Mucosa of descending colon (tissue), 3 donors: Measurements from ENCODE around the gene HS6ST2. TPM values are rescaled to one million over a fixed set of nuclear protein-coding genes. Genes with fewer than 3 reads are reported as not detected.

ENCODE experiments used
- ATAC-seq: fragments of 200-7000 bp; cut with Tn5 transposase; one replicate; pipeline ENCODE4 v1.9.1; 2020; ENCODE audit warnings: mild to moderate bottlenecking, moderate library complexity
- DNase-seq, 3 donors: peaks; one replicate each; pipeline ENCODE4 v3.0.0-alpha.2; 2020
- H3K36me3 ChIP-seq: fragments of 200-600 bp; one replicate; pipeline ENCODE4 v1.8.0; 2021; ENCODE audit warnings: low read depth, mild to moderate bottlenecking
- H3K4me1 ChIP-seq: fragments of 200-600 bp; one replicate; pipeline ENCODE4 v1.8.0; 2021; ENCODE audit warnings: low read depth, mild to moderate bottlenecking
- H3K4me3 ChIP-seq: fragments of 200-600 bp; one replicate; pipeline ENCODE4 v1.8.0; 2021; ENCODE audit warnings: mild to moderate bottlenecking
- H3K9me3 ChIP-seq: fragments of 200-600 bp; one replicate; pipeline ENCODE4 v1.8.0; 2021; ENCODE audit warnings: mild to moderate bottlenecking
- intact Hi-C, 2 donors: fragments of 100-400 bp; cut with DNase I in 1 of 2; cut with micrococcal nuclease in 1 of 2; formaldehyde crosslinking; loops; one replicate each; pipeline versions ENCODE4 v1.11.0 to v1.11.1; 2022; cut with DNase I, micrococcal nuclease
- total RNA-seq, 3 donors: library from RNA; stranded (reverse); fragmentation: NEBNext Ultra II Directional in 2 of 3; extraction: Animal tissue kit (Norgen Biotek cat#: 25700) in 2 of 3; gene quantifications; one replicate each; pipeline versions ENCODE4 v1.2.1 to v1.2.4, GENCODE V29; 2021 to 2023
- TF ChIP-seq, protein P1 (sequence below): fragments of 200-600 bp; IDR thresholded peaks from one replicate; pipeline ENCODE4 v1.8.0; 2022; ENCODE audit warnings: antibody characterized with exemption, mild to moderate bottlenecking
- donor health status: DM: no; HTN: no; CAD: no; lungs with moderate emphysema.
- donor health status: DM: no; HTN: no; CAD: no.
- donor health status: DM: no; HTN: yes; CAD: no.

Gene HS6ST2
- total RNA-seq, 3 donors from 2014 or later = 0.38 to 1.5 (median 0.52) TPM

DNA sequence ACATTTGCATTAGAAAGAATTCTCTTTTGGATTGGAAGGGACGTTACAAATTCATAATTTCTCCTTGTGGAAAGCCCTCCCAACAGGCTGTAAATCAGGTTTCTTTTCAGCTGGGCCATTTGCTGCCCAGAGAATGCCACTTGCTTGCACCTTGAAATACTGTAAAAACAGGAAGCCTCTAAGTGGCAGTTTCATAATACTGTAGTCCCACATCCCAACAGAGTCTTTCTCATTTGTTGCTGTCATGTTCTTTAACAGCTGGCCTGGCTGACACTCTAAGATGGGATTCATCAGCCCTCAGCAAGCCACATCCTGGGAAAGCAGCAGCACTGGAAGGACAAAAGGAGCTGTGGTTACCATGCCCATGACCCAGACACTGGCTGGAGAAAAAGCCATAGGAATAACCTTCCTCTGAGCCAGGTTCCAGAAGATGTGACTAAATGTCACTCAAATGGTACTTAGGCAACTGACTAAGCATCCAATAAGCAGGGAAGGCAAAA is 247.7 kb downstream of the HS6ST2 start:
- ATAC-seq (no peak), DNase-seq (no peak)
- intact Hi-C loops = no loop called here

DNA sequence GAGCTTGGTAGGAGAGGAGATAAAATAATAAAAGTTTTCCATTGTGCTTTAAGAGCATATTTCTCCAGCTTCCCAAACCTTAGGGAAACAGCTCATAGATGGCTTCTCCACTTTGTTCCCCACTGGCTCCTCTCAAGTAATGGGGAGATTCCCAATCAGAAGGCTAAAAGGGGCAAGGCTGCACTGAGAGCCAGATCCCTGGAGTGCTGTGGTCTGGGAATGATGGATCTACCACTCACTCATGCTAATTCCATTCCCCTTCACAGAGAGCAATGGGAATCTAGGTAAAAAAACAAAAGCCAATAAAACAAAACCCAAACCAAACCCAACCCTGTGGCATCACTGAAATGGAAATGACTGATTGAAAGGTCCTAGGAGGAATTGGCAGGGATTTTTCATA is 249.9 kb downstream of the HS6ST2 start:
- intact Hi-C loops = no loop called here

More for the DNA sequence above, 247.7 kb downstream of the HS6ST2 start:
- no peaks in the 10 kb centered on the region for H3K36me3 ChIP-seq
- no peaks in the 10 kb centered on the region for H3K9me3 ChIP-seq
- TF ChIP-seq, protein P1, sequence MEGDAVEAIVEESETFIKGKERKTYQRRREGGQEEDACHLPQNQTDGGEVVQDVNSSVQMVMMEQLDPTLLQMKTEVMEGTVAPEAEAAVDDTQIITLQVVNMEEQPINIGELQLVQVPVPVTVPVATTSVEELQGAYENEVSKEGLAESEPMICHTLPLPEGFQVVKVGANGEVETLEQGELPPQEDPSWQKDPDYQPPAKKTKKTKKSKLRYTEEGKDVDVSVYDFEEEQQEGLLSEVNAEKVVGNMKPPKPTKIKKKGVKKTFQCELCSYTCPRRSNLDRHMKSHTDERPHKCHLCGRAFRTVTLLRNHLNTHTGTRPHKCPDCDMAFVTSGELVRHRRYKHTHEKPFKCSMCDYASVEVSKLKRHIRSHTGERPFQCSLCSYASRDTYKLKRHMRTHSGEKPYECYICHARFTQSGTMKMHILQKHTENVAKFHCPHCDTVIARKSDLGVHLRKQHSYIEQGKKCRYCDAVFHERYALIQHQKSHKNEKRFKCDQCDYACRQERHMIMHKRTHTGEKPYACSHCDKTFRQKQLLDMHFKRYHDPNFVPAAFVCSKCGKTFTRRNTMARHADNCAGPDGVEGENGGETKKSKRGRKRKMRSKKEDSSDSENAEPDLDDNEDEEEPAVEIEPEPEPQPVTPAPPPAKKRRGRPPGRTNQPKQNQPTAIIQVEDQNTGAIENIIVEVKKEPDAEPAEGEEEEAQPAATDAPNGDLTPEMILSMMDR = no peak
- H3K4me1 ChIP-seq = no peaks in the 10 kb centered on the region
- H3K4me3 ChIP-seq = no peak overlapping the region

DNA sequence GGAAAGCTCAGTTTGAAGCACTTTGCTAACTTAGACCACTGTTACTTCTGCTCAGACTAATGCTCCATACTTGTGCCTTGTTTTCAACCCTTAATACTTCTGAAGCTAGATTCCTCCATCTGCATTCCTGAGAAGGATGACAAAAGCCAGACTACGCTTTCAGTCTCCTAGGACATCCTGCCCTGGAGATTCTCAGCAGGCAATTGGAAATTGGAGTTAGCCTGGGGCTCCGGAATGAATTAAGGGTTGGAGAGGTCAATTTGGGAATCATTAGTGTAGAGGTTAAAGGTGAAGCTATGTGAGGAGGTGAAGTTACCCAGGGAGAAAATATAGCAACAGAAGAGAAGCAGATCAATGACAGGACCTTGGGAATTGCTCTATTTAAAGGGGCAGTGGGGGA is 253.7 kb downstream of the HS6ST2 start:
- H3K9me3 ChIP-seq = no peaks in the 10 kb centered on the region
- ATAC-seq (no peak), DNase-seq (no peak)
- H3K4me3 ChIP-seq = no peak overlapping the region
- TF ChIP-seq, protein P1 = no peak
- intact Hi-C loops = no loop called here
- no peaks in the 10 kb centered on the region for H3K4me1 ChIP-seq
- H3K36me3 ChIP-seq = no peaks in the 10 kb centered on the region

More for the DNA sequence above, 249.9 kb downstream of the HS6ST2 start:
- no peak overlapping the region for H3K4me3 ChIP-seq
- H3K9me3 ChIP-seq = no peaks in the 10 kb centered on the region
- H3K36me3 ChIP-seq = no peaks in the 10 kb centered on the region
- DNase-seq (no peak), ATAC-seq (no peak)
- TF ChIP-seq, protein P1 = no peak
- H3K4me1 ChIP-seq = no peaks in the 10 kb centered on the region

DNA sequence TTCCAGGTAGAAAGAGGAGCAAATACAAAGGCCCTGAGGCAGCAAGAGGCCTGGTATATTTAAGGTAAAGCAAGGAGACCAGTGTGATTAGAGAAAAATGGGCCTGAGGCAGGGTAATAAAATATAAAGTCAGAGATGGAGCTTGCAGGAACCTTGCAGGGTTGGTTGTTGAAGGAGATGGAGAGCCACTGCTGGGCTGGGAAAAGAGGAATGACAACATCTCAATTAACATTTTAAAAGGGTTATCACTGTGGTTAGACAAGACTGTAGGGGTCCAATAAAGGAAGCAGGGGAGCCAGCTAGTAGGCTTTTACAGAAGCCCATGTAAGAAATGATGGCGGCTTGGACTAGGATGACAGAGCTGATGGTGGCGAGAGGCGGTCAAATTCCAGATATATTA is 264.0 kb downstream of the HS6ST2 start:
- TF ChIP-seq, protein P1 = no peak
- ATAC-seq (no peak), DNase-seq (no peak)
- H3K9me3 ChIP-seq = no peaks in the 10 kb centered on the region
- no peaks in the 10 kb centered on the region for H3K4me1 ChIP-seq
- H3K4me3 ChIP-seq = no peak overlapping the region
- intact Hi-C loops = no loop called here
- H3K36me3 ChIP-seq = no peaks in the 10 kb centered on the region

GRCh38 chrX:132692526-132692925 is 265.9 kb downstream of the HS6ST2 start:
- ATAC-seq (no peak), DNase-seq (no peak)
- Histone ChIP-seq H3K36me3 (no peaks in the 10 kb centered on the region), H3K9me3 (no peaks in the 10 kb centered on the region), H3K4me3 (no peak overlapping the region), H3K4me1 (no peaks in the 10 kb centered on the region)
- intact Hi-C loops = no loop called here
- TF ChIP-seq, protein P1 = no peak

GRCh38 chrX:132692066-132692465 is 266.4 kb downstream of the HS6ST2 start:
- Histone ChIP-seq H3K4me3 (no peak overlapping the region), H3K4me1 (no peaks in the 10 kb centered on the region), H3K36me3 (no peaks in the 10 kb centered on the region), H3K9me3 (no peaks in the 10 kb centered on the region)
- ATAC-seq (peak; percentile 38), DNase-seq (peak in 1 of 3 donors; percentile 1)
- TF ChIP-seq, protein P1 = no peak
- intact Hi-C loops = no loop called here
